Activated CD8-positive, alpha-beta T cell treated with anti-CD3 and anti-CD28 coated beads for 36 hours (primary cell): ENCODE measurements around the gene FHIP2A. TPM values are rescaled to one million over a fixed set of nuclear protein-coding genes. Genes with fewer than 3 reads are reported as not detected.
A peak's percentile ranks its signal among the peaks of the same experiment; 100 is the strongest.

Experiments
- ATAC-seq: fragments of 200-7000 bp; cut with Tn5 transposase; one replicate; pipeline ENCODE4 v1.10.0; 2021; ENCODE audit warnings: mild to moderate bottlenecking, moderate library complexity
- CTCF ChIA-PET: fragments of 350-600 bp; sonication (Branson Sonifier 250); formaldehyde crosslinking; loops from one replicate; lab custom pipeline; 2021; ENCODE audit warnings: antibody characterized with exemption; lab: Charles Lee
- POLR2A ChIA-PET: fragments of 350-600 bp; sonication (Branson Sonifier 250); formaldehyde crosslinking; loops from one replicate; lab custom pipeline; 2021; ENCODE audit warnings: antibody characterized with exemption; lab: Charles Lee
- DNase-seq: peaks from one replicate; pipeline ENCODE4 v3.0.0-alpha.2; 2020
- H3K27ac Mint-ChIP-seq: one replicate; pipeline ENCODE4 v1.8.0; 2021; ENCODE audit warnings: mild to moderate bottlenecking, mixed read lengths
- H3K27me3 Mint-ChIP-seq: one replicate; pipeline ENCODE4 v1.8.0; 2021; ENCODE audit warnings: mixed read lengths
- H3K36me3 Mint-ChIP-seq: one replicate; pipeline ENCODE4 v1.8.0; 2021; ENCODE audit warnings: low read depth, mixed read lengths
- H3K4me1 Mint-ChIP-seq: one replicate; pipeline ENCODE4 v1.8.0; 2021; ENCODE audit warnings: low read depth, mixed read lengths
- H3K4me3 Mint-ChIP-seq: one replicate; pipeline ENCODE4 v1.8.0; 2021; ENCODE audit warnings: mild to moderate bottlenecking, moderate library complexity, mixed read lengths
- H3K9me3 Mint-ChIP-seq: one replicate; pipeline ENCODE4 v1.8.0; 2021; ENCODE audit warnings: mixed read lengths
- CTCF ChIP-seq: fragments of 200-600 bp; IDR thresholded peaks from one replicate; pipeline ENCODE4 v1.8.0; 2022; ENCODE audit warnings: antibody characterized with exemption, mild to moderate bottlenecking
- intact Hi-C: fragments of 100-400 bp; cut with micrococcal nuclease; formaldehyde crosslinking; loops from one replicate; pipeline ENCODE4 v1.10.0; 2022
- total RNA-seq, 2 experiments: library from RNA; stranded (reverse); gene quantifications; one replicate each; pipeline ENCODE4 v1.2.3, GENCODE V29; 2021

The FHIP2A gene
- total RNA-seq, 2 experiments from 2014 or later: 12.6 to 16.6 TPM

GRCh38 chr10:114857922-114858629, 36.5 kb downstream of the FHIP2A start:
- ChIA-PET POLR2A (interaction anchor here (1.0 kb wide), 1 partner anchor 36 kb away, joined by 3 read pairs; the partner anchor contains the start of gene FHIP2A), CTCF (interaction anchor here (0.6 to 3.6 kb wide), 3 partner anchors 19 to 85 kb away, joined by 3 to 15 read pairs (median 4); partner anchors contain the start of gene FHIP2A)
- ATAC-seq (no peak), DNase-seq (no peak)
- intact Hi-C loops: no loop called here
- Mint-ChIP-seq H3K27ac (peak overlapping the region; percentile 78), H3K4me1 (peaks cover 22% of the 10 kb centered on the region), H3K4me3 (no peak overlapping the region), H3K27me3 (no peaks in the 10 kb centered on the region), H3K9me3 (no peaks in the 10 kb centered on the region), H3K36me3 (peaks cover 31% of the 10 kb centered on the region)
- TF ChIP-seq CTCF: no peak

- peaks cover 33% of the 10 kb centered on the region for H3K36me3 Mint-ChIP-seq
- H3K27me3 Mint-ChIP-seq: no peaks in the 10 kb centered on the region
- no peaks in the 10 kb centered on the region for H3K9me3 Mint-ChIP-seq
- intact Hi-C loops: no loop called here
- peak overlapping the region; percentile 56 for H3K27ac Mint-ChIP-seq
- ATAC-seq (no peak), DNase-seq (no peak)
- POLR2A ChIA-PET: no interaction called here
- CTCF ChIA-PET: no interaction called here
- H3K4me1 Mint-ChIP-seq: peaks cover 22% of the 10 kb centered on the region
- no peak overlapping the region for H3K4me3 Mint-ChIP-seq
- TF ChIP-seq CTCF: no peak
These were observed 37.6 kb downstream of the FHIP2A start for GRCh38 chr10:114859222-114859621.

- peaks cover 6% of the 10 kb centered on the region for H3K4me1 Mint-ChIP-seq
- H3K36me3 Mint-ChIP-seq: peaks cover 27% of the 10 kb centered on the region
- no peak for ATAC-seq
- no peak overlapping the region for H3K27ac Mint-ChIP-seq
- no peaks in the 10 kb centered on the region for H3K9me3 Mint-ChIP-seq
- H3K27me3 Mint-ChIP-seq: no peaks in the 10 kb centered on the region
- ChIA-PET CTCF (interaction anchor here (1.6 to 2.3 kb wide), 2 partner anchors 15 to 41 kb away, joined by 5 to 6 read pairs; partner anchors contain the start of gene FHIP2A), POLR2A (interaction anchor here (1.5 kb wide), 1 partner anchor 10 kb away, joined by 4 read pairs; no protein-coding TSS in a partner anchor)
- DNase-seq: no peak
- intact Hi-C loops: no loop called here
- no peak overlapping the region for H3K4me3 Mint-ChIP-seq
- TF ChIP-seq CTCF: no peak
These were observed 40.9 kb downstream of the FHIP2A start for GRCh38 chr10:114862456-114862855.

GRCh38 chr10:114867365-114867764, 45.8 kb downstream of the FHIP2A start:
- H3K9me3 Mint-ChIP-seq: no peaks in the 10 kb centered on the region
- H3K36me3 Mint-ChIP-seq: peaks cover 15% of the 10 kb centered on the region
- H3K4me3 Mint-ChIP-seq: no peak overlapping the region
- ChIA-PET CTCF (interaction anchor here (1.2 kb wide), 1 partner anchor 9 kb away, joined by 3 read pairs; no protein-coding TSS in a partner anchor), POLR2A (no interaction called here)
- H3K4me1 Mint-ChIP-seq: peaks cover 6% of the 10 kb centered on the region
- no peak overlapping the region for H3K27ac Mint-ChIP-seq
- DNase-seq (no peak), ATAC-seq (no peak)
- intact Hi-C loops: no loop called here
- TF ChIP-seq CTCF: no peak
- H3K27me3 Mint-ChIP-seq: peaks cover 2% of the 10 kb centered on the region
